Measurements from ENCODE around the gene RASGRP3. TPM values are rescaled to one million over a fixed set of nuclear protein-coding genes. Genes with fewer than 3 reads are reported as not detected.
A peak's percentile ranks its signal among the peaks of the same experiment; 100 is the strongest.

Gene RASGRP3
- total RNA-seq, 1 donor from 2014 or later: 4.1 TPM

GRCh38 chr2:33522576-33522975 lies 46.1 kb downstream of the RASGRP3 start:
- no peak for DNase-seq (ENCODE audit: low spot score)

- DNase-seq (ENCODE audit: low spot score): no peak
Observed at GRCh38 chr2:33525666-33526065, 49.2 kb downstream of the RASGRP3 start.

DNA sequence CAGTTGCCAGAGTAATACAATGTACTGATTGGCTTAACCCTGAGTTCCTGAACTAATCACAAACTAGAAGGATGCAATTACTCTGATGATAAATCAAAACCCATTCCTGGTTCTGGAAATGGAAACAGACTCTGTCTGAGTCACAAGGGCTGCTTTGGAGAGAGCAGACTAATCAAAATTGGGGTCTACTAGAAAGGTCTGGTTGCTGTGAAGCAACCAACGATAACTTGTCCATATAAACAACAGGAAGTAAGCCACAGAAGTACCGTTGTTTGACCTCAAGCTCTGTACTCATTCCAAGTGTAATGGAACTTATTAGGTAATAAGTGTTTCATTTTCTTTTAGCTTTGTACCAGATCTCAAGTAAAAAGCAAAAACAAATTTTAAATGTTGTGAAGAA lies 49.7 kb downstream of the RASGRP3 start:
- no peak for DNase-seq (ENCODE audit: low spot score)

DNA sequence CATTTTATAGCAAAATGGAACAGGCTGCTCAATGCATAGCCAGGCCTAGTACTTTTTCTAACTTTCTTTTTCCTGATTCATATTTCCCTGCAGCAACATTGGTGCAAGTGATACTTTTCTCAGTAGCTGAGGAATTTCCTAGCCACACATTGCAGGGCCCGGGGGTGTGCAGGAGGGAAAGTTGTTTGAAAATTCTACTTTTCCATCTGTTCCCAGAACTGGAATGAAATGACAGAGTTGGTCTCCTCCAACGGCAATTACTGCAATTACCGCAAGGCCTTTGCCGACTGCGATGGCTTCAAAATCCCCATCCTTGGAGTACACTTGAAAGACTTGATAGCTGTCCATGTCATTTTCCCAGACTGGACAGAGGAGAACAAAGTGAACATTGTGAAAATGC lies 50.5 kb downstream of the RASGRP3 start:
- DNase-seq (ENCODE audit: low spot score): no peak

DNA sequence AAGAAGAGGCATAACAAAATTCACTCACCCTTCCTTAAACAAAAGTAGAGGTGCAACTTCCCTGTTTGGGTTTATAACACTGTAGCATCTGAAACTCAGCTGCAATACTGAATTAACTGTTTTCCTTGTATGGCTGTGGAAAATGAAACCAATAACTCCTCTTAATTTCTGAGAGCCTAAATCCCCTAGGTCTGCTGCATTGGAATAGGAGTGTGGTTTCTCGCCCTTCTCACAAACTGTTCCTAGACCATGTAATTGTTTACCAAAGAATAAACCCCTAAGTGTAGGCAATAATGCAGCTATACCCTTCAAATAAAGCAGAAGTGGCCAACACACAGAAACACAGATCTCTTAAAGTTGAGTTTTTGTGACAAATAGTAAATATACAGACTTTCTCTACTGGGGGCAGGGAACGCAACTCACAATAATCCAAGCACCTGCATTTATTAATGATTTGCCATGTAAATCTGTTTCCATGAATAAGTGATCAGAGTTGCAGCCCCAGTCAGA lies 52.0 kb downstream of the RASGRP3 start:
- DNase-seq (ENCODE audit: low spot score): no peak

GRCh38 chr2:33529771-33530481 lies 53.5 kb downstream of the RASGRP3 start:
- peak; percentile 42 for DNase-seq (ENCODE audit: low spot score)

DNA sequence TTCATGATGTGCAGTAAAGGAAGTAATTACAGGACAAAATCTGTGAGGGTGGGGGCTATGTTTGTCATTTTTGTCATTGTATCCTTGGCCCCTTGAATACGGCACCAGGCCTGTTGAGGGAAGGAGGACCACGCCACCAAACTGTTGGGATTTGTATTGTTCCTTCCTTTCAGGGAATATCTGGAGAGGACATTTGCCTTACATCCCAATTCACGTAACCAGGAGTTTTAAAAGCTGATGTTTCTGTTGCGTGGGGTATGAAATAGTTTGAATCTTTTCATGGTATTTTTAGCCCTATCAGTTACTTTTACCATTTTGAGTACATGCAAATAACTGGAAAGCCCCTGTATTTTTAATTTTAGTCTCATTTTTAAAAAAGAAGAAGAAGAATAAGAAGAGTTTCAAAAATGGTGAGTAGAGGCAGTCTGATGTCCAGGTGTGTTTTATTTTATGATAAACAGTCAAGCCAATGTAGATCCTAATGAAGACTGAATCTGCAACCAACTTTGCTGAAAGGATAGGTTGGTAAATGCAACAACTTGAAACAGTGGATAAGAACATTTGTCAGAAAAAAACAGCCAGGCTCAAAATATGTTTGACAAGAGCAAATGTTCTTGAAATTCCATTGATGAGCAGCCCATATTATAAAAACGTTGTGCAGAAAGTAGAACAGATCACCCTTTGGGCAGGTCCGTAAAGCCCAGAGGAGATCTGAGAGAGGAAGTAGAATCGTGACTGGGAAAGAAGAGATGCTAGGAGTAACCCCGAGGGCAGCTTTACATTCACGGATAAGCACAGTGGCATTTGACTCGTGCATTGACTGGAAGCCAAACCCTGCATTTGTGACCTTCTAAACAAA lies 54.5 kb downstream of the RASGRP3 start:
- DNase-seq (ENCODE audit: low spot score): no peak

- no peak for DNase-seq (ENCODE audit: low spot score)
Observed at GRCh38 chr2:33531549-33532059, 55.2 kb downstream of the RASGRP3 start.

DNA sequence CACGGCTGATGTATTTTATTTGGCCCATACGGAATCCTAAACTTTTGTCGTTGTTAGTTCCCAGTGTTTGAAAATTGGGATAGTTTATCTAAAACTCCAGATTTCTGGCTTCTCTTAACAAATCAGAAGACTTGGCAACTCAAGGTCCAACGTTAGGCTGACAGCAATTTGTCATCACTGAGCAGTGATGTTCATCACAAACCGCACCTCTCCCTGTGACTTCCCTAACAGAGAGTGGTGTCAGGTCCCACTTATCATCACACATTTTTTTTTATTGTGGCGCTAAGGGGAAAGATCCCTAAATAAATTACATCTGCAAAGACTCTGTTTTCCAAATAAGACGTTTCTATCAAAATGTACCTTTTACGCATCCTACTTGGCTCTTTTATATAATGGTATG lies 55.7 kb downstream of the RASGRP3 start:
- DNase-seq (ENCODE audit: low spot score): no peak

DNA sequence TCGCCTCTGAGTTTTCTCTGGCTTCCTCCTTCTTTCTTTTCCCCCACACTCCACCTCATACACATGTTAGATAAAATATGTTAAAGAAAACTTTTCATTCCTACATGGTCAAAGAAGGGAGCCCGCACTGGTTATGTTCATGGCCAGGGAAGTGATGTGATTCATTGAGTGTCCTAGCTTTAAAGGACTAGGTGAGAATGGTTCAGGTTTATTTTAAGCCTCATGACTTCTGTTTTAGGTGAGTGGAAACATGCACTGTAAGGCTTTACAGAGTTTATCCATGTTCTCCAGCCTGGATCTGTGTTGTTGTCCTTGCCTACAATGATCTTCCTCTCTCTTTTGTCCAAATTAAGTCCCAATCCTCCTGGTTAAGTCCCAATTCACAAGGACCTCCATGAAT lies 56.5 kb downstream of the RASGRP3 start:
- no peak for DNase-seq (ENCODE audit: low spot score)

DNA sequence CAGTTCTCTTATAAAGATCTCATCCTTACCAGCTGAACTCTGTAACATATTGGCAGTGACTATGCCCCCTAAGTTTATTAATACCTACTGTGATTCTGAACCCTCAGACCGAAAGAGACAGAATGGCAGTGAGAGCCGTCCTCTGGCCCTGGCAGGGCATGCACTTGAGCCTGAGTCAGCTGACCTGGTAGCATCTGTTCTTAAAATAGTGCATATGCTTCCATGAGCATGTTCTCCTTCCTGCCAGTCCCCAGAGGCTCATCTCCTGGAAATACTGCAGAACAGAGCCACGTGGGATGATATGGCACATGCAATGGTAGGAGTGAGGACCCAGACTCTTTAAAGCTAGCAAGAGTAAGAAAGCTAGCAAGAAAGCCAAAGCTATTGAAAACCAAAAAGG lies 59.0 kb downstream of the RASGRP3 start:
- DNase-seq (ENCODE audit: low spot score): no peak

- DNase-seq (ENCODE audit: low spot score): no peak
Observed at GRCh38 chr2:33541243-33541642, 64.8 kb downstream of the RASGRP3 start.

GRCh38 chr2:33550206-33550605 lies 73.8 kb downstream of the RASGRP3 start:
- no peak for DNase-seq (ENCODE audit: low spot score)

GRCh38 chr2:33552758-33553461 lies 76.5 kb downstream of the RASGRP3 start:
- DNase-seq (ENCODE audit: low spot score): no peak

- no peak for DNase-seq (ENCODE audit: low spot score)
Observed at GRCh38 chr2:33555681-33556080, 79.2 kb downstream of the RASGRP3 start.

DNA sequence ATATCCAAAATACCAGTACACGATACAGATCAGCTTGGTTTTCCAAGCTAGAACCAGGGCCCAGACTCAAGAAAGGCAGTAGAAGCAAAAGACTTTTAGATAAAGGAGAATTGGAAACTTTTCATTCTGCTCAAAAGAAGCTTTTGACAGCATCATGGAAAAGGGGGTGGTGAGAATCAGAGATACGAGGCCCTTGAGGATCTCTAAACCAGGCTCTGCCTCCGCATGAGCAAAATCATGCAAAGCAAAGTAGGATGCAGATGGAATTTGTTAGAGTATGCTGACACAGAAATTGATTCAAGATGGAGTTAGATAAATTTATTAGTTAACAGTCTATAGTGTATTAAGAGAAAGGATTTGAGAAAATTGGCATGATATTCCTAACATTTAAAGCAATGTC lies 82.9 kb downstream of the RASGRP3 start:
- no peak for DNase-seq (ENCODE audit: low spot score)

GRCh38 chr2:33560017-33560416 lies 83.6 kb downstream of the RASGRP3 start:
- no peak for DNase-seq (ENCODE audit: low spot score)

DNA sequence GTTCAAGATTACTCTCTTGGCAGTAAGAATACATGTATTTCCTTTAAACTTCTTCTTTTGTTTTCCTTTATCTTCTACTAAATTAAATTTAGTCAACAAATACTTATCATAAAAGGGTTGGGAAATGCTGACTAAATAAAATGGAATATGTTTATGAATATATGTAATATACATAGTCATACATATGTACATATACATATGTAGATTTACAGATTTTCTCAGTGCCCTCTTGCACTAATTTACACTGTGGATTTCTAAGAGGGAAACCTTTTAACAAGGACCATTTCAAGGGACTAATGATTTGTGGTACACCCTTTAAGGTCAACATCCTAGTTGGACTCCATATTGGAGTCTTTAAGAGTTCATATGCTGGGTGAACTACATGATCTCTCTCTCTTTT lies 85.4 kb downstream of the RASGRP3 start:
- no peak for DNase-seq (ENCODE audit: low spot score)

DNA sequence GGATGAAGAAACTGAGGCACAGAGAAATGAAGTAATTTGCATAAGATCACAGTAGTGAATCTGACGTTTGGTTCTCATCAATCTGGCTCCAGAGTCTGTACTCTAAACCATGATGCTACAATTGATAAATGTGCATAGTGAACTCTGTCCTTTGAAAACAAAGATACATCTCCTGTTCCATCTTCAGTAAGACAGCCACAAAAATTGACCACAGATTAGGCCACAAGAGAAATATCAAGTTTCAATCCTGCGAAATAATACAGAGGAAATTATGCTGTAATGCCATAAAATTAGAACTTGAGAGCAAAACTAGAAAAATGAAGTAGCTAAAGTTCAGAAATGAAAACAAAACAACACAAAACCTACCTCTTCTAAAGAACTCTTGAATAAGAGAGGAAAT lies 94.2 kb downstream of the RASGRP3 start:
- DNase-seq (ENCODE audit: low spot score): no peak

DNA sequence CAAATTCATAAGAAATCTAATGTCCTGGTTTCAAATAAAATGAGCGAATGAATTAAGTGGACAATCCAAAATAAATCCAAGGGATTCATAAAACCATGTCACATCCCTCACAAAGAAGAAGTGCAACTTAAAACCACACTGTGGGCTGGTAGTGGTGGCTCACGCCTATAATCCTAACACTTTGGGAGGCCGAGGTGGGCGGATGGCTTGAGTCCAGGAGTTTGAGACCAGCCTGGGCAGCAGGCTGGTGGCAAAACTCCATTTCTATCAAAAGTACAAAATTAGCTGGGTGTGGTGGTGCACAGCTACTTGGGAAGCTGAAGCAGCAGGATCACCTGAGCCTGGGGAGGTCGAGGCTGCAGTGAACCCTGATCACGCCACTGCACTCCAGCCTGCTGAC lies 97.2 kb downstream of the RASGRP3 start:
- no peak for DNase-seq (ENCODE audit: low spot score)

GRCh38 chr2:33577084-33577483 lies 100.6 kb downstream of the RASGRP3 start:
- DNase-seq (ENCODE audit: low spot score): no peak

- no peak for DNase-seq (ENCODE audit: low spot score)
Observed at GRCh38 chr2:33577668-33578067, 101.2 kb downstream of the RASGRP3 start.
